ENCODE data around the gene CHST15. TPM values are rescaled to one million over a fixed set of nuclear protein-coding genes. Genes with fewer than 3 reads are reported as not detected.

The CHST15 gene
- total RNA-seq, 1 experiment from 2014 or later = 26.7 TPM

- DNase-seq = peak in 1 of 2 experiments; percentile 39
- intact Hi-C loops (cut with micrococcal nuclease; ENCODE audit: unreplicated experiment) = loop anchor here (1.0 kb wide), 1 partner anchor 69 kb away; no protein-coding TSS in a partner anchor
- POLR2A ChIA-PET = no interaction called here
- Histone ChIP-seq H3K4me1 (no peaks in the 10 kb centered on the region), H3K4me3 (ENCODE audit: low read depth, low read length) (no peak overlapping the region), H3K27me3 (replicated peaks; ENCODE audit: control insufficient read depth, insufficient read depth, low read length) (no peaks in the 10 kb centered on the region), H3K9me3 (no peaks in the 10 kb centered on the region), H3K36me3 (ENCODE audit: control insufficient read depth, insufficient read depth, low read length) (no peaks in the 10 kb centered on the region)
- peaks cover 2% of the 10 kb centered on the region for H3K27me3 Mint-ChIP-seq (ENCODE audit: insufficient read depth, unreplicated experiment)
- H3K4me1 Mint-ChIP-seq (ENCODE audit: low read depth, unreplicated experiment) = no peaks in the 10 kb centered on the region
- BruUV-seq (replicated peaks) = no TSS peak
- H3K9me3 Mint-ChIP-seq (ENCODE audit: unreplicated experiment) = no peaks in the 10 kb centered on the region
- peak; percentile 29 to 71 for TF ChIP-seq CTCF (IDR thresholded peaks at IDR 0.05; ENCODE audit: insufficient read depth in 1 of 2, low read depth in 1 of 2, low read length in 1 of 2, severe bottlenecking in 1 of 2, unreplicated experiment in 1 of 2)
- H3K27ac Mint-ChIP-seq (ENCODE audit: unreplicated experiment) = no peak overlapping the region
- peaks cover 14% of the 10 kb centered on the region for H3K36me3 Mint-ChIP-seq (ENCODE audit: insufficient read depth, unreplicated experiment)
- CTCF ChIA-PET = interaction anchor here (1.0 to 1.7 kb wide), 3 partner anchors 59 to 363 kb away, joined by 3 to 11 read pairs (median 3); no protein-coding TSS in a partner anchor
- H3K4me3 Mint-ChIP-seq (ENCODE audit: unreplicated experiment) = no peak overlapping the region
Measured at GRCh38 chr10:124025660-124026588, 67.5 kb downstream of the CHST15 start.

GRCh38 chr10:124025152-124025551 lies 68.2 kb downstream of the CHST15 start:
- ChIA-PET CTCF (interaction anchor here (1.7 kb wide), 1 partner anchor 364 kb away, joined by 11 read pairs; no protein-coding TSS in a partner anchor), POLR2A (no interaction called here)
- Histone ChIP-seq H3K4me3 (ENCODE audit: low read depth, low read length) (no peak overlapping the region), H3K27me3 (replicated peaks; ENCODE audit: control insufficient read depth, insufficient read depth, low read length) (no peaks in the 10 kb centered on the region; the same call in 1 of the 2 replicates), H3K36me3 (ENCODE audit: control insufficient read depth, insufficient read depth, low read length) (no peaks in the 10 kb centered on the region), H3K9me3 (no peaks in the 10 kb centered on the region), H3K4me1 (no peaks in the 10 kb centered on the region)
- Mint-ChIP-seq H3K9me3 (ENCODE audit: unreplicated experiment) (no peaks in the 10 kb centered on the region), H3K4me3 (ENCODE audit: unreplicated experiment) (no peak overlapping the region), H3K27ac (ENCODE audit: unreplicated experiment) (no peak overlapping the region), H3K36me3 (ENCODE audit: insufficient read depth, unreplicated experiment) (peaks cover 12% of the 10 kb centered on the region), H3K27me3 (ENCODE audit: insufficient read depth, unreplicated experiment) (peaks cover 2% of the 10 kb centered on the region), H3K4me1 (ENCODE audit: low read depth, unreplicated experiment) (no peaks in the 10 kb centered on the region)
- intact Hi-C loops (cut with micrococcal nuclease; ENCODE audit: unreplicated experiment) = loop anchor here (1.0 kb wide), 1 partner anchor 70 kb away; no protein-coding TSS in a partner anchor
- BruUV-seq (replicated peaks) = no TSS peak
- no peak for DNase-seq
- TF ChIP-seq CTCF (IDR thresholded peaks at IDR 0.05; ENCODE audit: insufficient read depth in 1 of 2, low read depth in 1 of 2, low read length in 1 of 2, severe bottlenecking in 1 of 2, unreplicated experiment in 1 of 2) = no peak

- H3K36me3 ChIP-seq (ENCODE audit: control insufficient read depth, insufficient read depth, low read length) = no peaks in the 10 kb centered on the region
Measured at GRCh38 chr10:124022066-124022465, 71.3 kb downstream of the CHST15 start.

More at GRCh38 chr10:124022066-124022465, 71.3 kb downstream of the CHST15 start:
- no peaks in the 10 kb centered on the region for H3K4me1 Mint-ChIP-seq (ENCODE audit: low read depth, unreplicated experiment)
- no peaks in the 10 kb centered on the region for H3K9me3 Mint-ChIP-seq (ENCODE audit: unreplicated experiment)
- no peak for TF ChIP-seq CTCF (IDR thresholded peaks at IDR 0.05; ENCODE audit: insufficient read depth in 1 of 2, low read depth in 1 of 2, low read length in 1 of 2, severe bottlenecking in 1 of 2, unreplicated experiment in 1 of 2)
- no peak overlapping the region for H3K4me3 Mint-ChIP-seq (ENCODE audit: unreplicated experiment)
- Histone ChIP-seq H3K4me1 (no peaks in the 10 kb centered on the region), H3K27me3 (replicated peaks; ENCODE audit: control insufficient read depth, insufficient read depth, low read length) (no peaks in the 10 kb centered on the region; the same call in 1 of the 2 replicates), H3K4me3 (ENCODE audit: low read depth, low read length) (no peak overlapping the region), H3K9me3 (no peaks in the 10 kb centered on the region)
- peaks cover 10% of the 10 kb centered on the region for H3K36me3 Mint-ChIP-seq (ENCODE audit: insufficient read depth, unreplicated experiment)
- H3K27me3 Mint-ChIP-seq (ENCODE audit: insufficient read depth, unreplicated experiment) = no peaks in the 10 kb centered on the region
- H3K27ac Mint-ChIP-seq (ENCODE audit: unreplicated experiment) = no peak overlapping the region
- intact Hi-C loops (cut with micrococcal nuclease; ENCODE audit: unreplicated experiment) = no loop called here
- DNase-seq = no peak
- CTCF ChIA-PET = no interaction called here
- POLR2A ChIA-PET = no interaction called here
- no TSS peak for BruUV-seq (replicated peaks)

All from Caco-2 (cell line).